AG20443 (cell line): ENCODE data around the gene MACROD2.
A peak's percentile ranks its signal among the peaks of the same experiment; 100 is the strongest.

Source experiments
- DNase-seq: peaks from one replicate; pipeline ENCODE4 v3.0.0; 2012; ENCODE audit warnings: low spot score, mixed read lengths

The MACROD2 gene

GRCh38 chr20:15288106-15288505 is 1292.8 kb downstream of the MACROD2 start:
- no peak for DNase-seq

GRCh38 chr20:15289337-15289736 is 1294.0 kb downstream of the MACROD2 start:
- no peak for DNase-seq

DNA sequence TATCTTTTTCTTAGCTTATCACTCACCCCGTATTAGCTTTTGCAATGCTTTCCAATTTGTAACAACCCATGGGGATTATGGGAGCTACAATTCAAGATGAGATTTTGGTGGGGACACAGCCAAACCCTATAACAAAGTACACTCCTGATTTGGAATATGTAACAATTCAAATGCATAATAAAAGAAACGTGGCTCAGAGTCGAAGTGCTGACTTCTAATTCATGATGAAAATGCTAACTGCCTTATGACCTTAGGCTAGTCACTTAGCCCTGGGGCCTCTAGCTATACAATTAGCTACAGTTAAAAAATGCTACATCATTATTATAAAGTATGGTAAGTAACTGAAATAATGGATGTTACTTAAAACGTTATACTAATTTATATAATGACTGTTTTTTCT is 1297.1 kb downstream of the MACROD2 start:
- no peak for DNase-seq

GRCh38 chr20:15296422-15296821 is 1301.1 kb downstream of the MACROD2 start:
- DNase-seq: no peak

- DNase-seq: no peak
Measured at GRCh38 chr20:15297059-15297875, 1302.0 kb downstream of the MACROD2 start.

- DNase-seq: no peak
Measured at GRCh38 chr20:15302075-15302474, 1306.8 kb downstream of the MACROD2 start.

GRCh38 chr20:15310361-15310760 is 1315.0 kb downstream of the MACROD2 start:
- no peak for DNase-seq

- DNase-seq: no peak
Measured at GRCh38 chr20:15316556-15316955, 1321.2 kb downstream of the MACROD2 start.

GRCh38 chr20:15317546-15318232 is 1322.4 kb downstream of the MACROD2 start:
- DNase-seq: no peak

GRCh38 chr20:15318682-15319081 is 1323.4 kb downstream of the MACROD2 start:
- DNase-seq: no peak

- DNase-seq: no peak
Measured at GRCh38 chr20:15319439-15319838, 1324.1 kb downstream of the MACROD2 start.

GRCh38 chr20:15320941-15321340 is 1325.6 kb downstream of the MACROD2 start:
- no peak for DNase-seq

- no peak for DNase-seq
Measured at GRCh38 chr20:15327123-15327522, 1331.8 kb downstream of the MACROD2 start.

GRCh38 chr20:15328084-15328483 is 1332.8 kb downstream of the MACROD2 start:
- DNase-seq: no peak

GRCh38 chr20:15332711-15333160 is 1337.4 kb downstream of the MACROD2 start:
- DNase-seq: no peak

GRCh38 chr20:15333170-15333569 is 1337.9 kb downstream of the MACROD2 start:
- DNase-seq: no peak

DNA sequence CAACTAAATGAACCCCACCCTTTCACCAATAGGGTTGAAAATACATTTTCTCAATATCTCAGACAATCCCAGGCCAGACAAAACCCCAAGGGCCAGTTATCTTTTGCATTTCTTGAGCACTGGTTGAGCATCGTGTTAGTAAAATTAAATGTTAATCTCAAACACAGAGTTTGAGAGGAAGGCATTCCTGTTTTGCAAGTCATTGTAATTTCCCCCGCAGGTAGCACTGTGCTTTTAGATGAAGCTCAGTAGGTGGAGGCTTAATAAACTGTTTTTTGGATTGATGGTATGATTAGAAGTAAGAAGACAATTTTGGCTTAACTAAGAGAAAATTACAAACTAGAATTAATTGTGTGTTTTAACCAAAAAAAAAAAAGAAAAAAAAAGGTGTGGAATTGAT is 1340.7 kb downstream of the MACROD2 start:
- no peak for DNase-seq

GRCh38 chr20:15336536-15336935 is 1341.2 kb downstream of the MACROD2 start:
- no peak for DNase-seq

- no peak for DNase-seq
Measured at GRCh38 chr20:15339264-15339663, 1343.9 kb downstream of the MACROD2 start.

GRCh38 chr20:15342991-15343523 is 1347.7 kb downstream of the MACROD2 start:
- peak; percentile 7 for DNase-seq

GRCh38 chr20:15345287-15345686 is 1350.0 kb downstream of the MACROD2 start:
- no peak for DNase-seq

- no peak for DNase-seq
Measured at GRCh38 chr20:15346657-15347280, 1351.5 kb downstream of the MACROD2 start.

- no peak for DNase-seq
Measured at GRCh38 chr20:15359056-15359455, 1363.7 kb downstream of the MACROD2 start.
